Liver (tissue), 9 donors: ENCODE measurements around the gene MTA2. TPM values are rescaled to one million over a fixed set of nuclear protein-coding genes. Genes with fewer than 3 reads are reported as not detected.

Experiments
- DNase-seq: peaks from one replicate; pipeline ENCODE4 v3.0.0-alpha.2; 2017; ENCODE audit warnings: low spot score
- H3K27ac ChIP-seq, 2 donors: one replicate each; pipeline ENCODE4 v1.7.0; 2013; ENCODE audit warnings: inconsistent platforms in 2 of 2, low read length in 2 of 2, control low read depth in 1 of 2, low read depth in 1 of 2, mild to moderate bottlenecking in 1 of 2
- H3K27me3 ChIP-seq, 4 donors: one replicate each; pipeline versions ENCODE4 v1.6.1 to v1.7.0; 2013; ENCODE audit warnings: low read length in 3 of 4, inconsistent platforms in 1 of 4, mild to moderate bottlenecking in 1 of 4, moderate library complexity in 1 of 4; ENCODE audit not compliant: control insufficient read depth in 4 of 4, insufficient read depth in 4 of 4
- H3K36me3 ChIP-seq, 4 donors: one replicate each; pipeline versions ENCODE4 v1.6.1 to v1.7.0; 2013; ENCODE audit warnings: low read length in 3 of 4, mild to moderate bottlenecking in 3 of 4, low read depth in 1 of 4, moderate library complexity in 1 of 4; ENCODE audit not compliant: control insufficient read depth in 4 of 4, insufficient read depth in 3 of 4
- H3K4me1 ChIP-seq, 4 donors: one replicate each; pipeline versions ENCODE4 v1.6.1 to v1.7.0; 2013; ENCODE audit warnings: low read length in 3 of 4, mild to moderate bottlenecking in 3 of 4, moderate library complexity in 1 of 4; ENCODE audit not compliant: control insufficient read depth in 4 of 4, insufficient read depth in 4 of 4
- H3K4me3 ChIP-seq, 3 donors: one replicate each; pipeline versions ENCODE4 v1.6.1 to v1.7.0; 2013; ENCODE audit warnings: low read length in 3 of 3, control low read depth in 1 of 3, low read depth in 1 of 3, mild to moderate bottlenecking in 1 of 3
- H3K9ac ChIP-seq, 2 donors: one replicate each; pipeline ENCODE4 v1.7.0; 2013; ENCODE audit warnings: low read length in 2 of 2, mild to moderate bottlenecking in 2 of 2, moderate library complexity in 2 of 2, control low read depth in 1 of 2, low read depth in 1 of 2
- H3K9me3 ChIP-seq, 4 donors: one replicate each; pipeline versions ENCODE4 v1.6.1 to v1.7.0; 2013; ENCODE audit warnings: low read length in 3 of 4; ENCODE audit not compliant: control insufficient read depth in 4 of 4
- ATF3 ChIP-seq: IDR thresholded peaks from 2 replicates; pipeline ENCODE4 v1.6.1; 2016; ENCODE audit warnings: antibody characterized with exemption
- CTCF ChIP-seq: fragments of 150-350 bp; IDR thresholded peaks from 2 replicates; pipeline ENCODE4 v1.5.1; 2017; ENCODE audit warnings: improper control_type of control experiment, low read depth, low read length; ENCODE audit not compliant: missing input control
- FOXA2 ChIP-seq: IDR thresholded peaks from 2 replicates; pipeline ENCODE4 v1.6.1; 2016; ENCODE audit warnings: antibody characterized with exemption
- HNF4G ChIP-seq: IDR thresholded peaks from 2 replicates; pipeline ENCODE4 v1.6.1; 2016; ENCODE audit warnings: antibody characterized with exemption
- NR2F2 ChIP-seq: IDR thresholded peaks from 2 replicates; pipeline ENCODE4 v1.6.1; 2016; ENCODE audit warnings: antibody characterized with exemption
- TAF1 ChIP-seq: conservative IDR thresholded peaks from 2 replicates; pipeline ENCODE4 v1.6.1; 2016; ENCODE audit warnings: antibody characterized with exemption, mild to moderate bottlenecking
- WGBS: extraction: QIAGEN DNeasy Blood & Tissue Kit; methylation state at CpG from one replicate; pipeline ENCODE4 v1.1.7; 2013; 5-methylcytosine and 5-hydroxymethylcytosine counted together
- polyA plus RNA-seq, 2 donors: library from polyadenylated mRNA; stranded (reverse) in 1 of 2; unstranded in 1 of 2; fragments of 200-250 nt in 1 of 2; fragments of >200 nt in 1 of 2; fragmentation: Nextera tagmentation in 1 of 2; extraction: Ambion mirVana in 1 of 2; gene quantifications; one replicate each; pipeline versions ENCODE4 v1.2.1 to v1.2.3, GENCODE V29; 2013 to 2015
- total RNA-seq, 2 donors: library from RNA; depleted of rRNA; stranded (reverse); fragments of >200 nt; gene quantifications; one replicate each; pipeline ENCODE4 v1.2.3, GENCODE V29; 2014
- donor health status: healthy.
- donor health status: healthy.
- donor health status: healthy.
- donor health status: healthy.
- donor health status: healthy.

MTA2 gene
- total and polyA plus RNA-seq, 4 donors: 4.4 to 55.3 (median 32.3) TPM

- H3K27ac ChIP-seq: no peak overlapping the region
- H3K4me1 ChIP-seq: peaks cover 6 to 44% (median 38%) of the 10 kb centered on the region in 4 donors
- WGBS: 96% methylated on average over 24 of the region's 24 CpGs
- H3K9ac ChIP-seq: no peak overlapping the region
- TF ChIP-seq CTCF (no peak), FOXA2 (no peak), NR2F2 (no peak)
- no peaks in the 10 kb centered on the region for H3K27me3 ChIP-seq
- no peak overlapping the region for H3K4me3 ChIP-seq
- peaks cover 0 to 12% (median 4%) of the 10 kb centered on the region in 4 donors for H3K36me3 ChIP-seq
- H3K9me3 ChIP-seq: no peaks in the 10 kb centered on the region
- DNase-seq: no peak
Measured at GRCh38 chr11:62648185-62648966, 46.7 kb upstream of the MTA2 start.

GRCh38 chr11:62647609-62648005 lies 45.9 kb upstream of the MTA2 start:
- Histone ChIP-seq H3K4me3 (no peak overlapping the region), H3K9me3 (no peaks in the 10 kb centered on the region), H3K27me3 (no peaks in the 10 kb centered on the region), H3K4me1 (peaks cover 6 to 42% (median 37%) of the 10 kb centered on the region in 4 donors), H3K27ac (peak overlapping the region in 1 of 2 donors; percentile 64), H3K9ac (no peak overlapping the region), H3K36me3 (peaks cover 0 to 14% (median 6%) of the 10 kb centered on the region in 4 donors)
- WGBS: 72% methylated on average over 6 of the region's 6 CpGs
- no peak for DNase-seq
- TF ChIP-seq HNF4G (no peak), ATF3 (no peak), NR2F2 (no peak)

GRCh38 chr11:62646825-62647608 lies 45.4 kb upstream of the MTA2 start:
- DNase-seq: no peak
- Histone ChIP-seq H3K27ac (peak overlapping the region; percentile 64 to 97), H3K4me1 (peaks cover 6 to 36% (median 32%) of the 10 kb centered on the region in 4 donors), H3K27me3 (no peaks in the 10 kb centered on the region), H3K36me3 (peaks cover 0 to 14% (median 7%) of the 10 kb centered on the region in 4 donors), H3K9ac (peak overlapping the region in 1 of 2 donors; percentile 80), H3K4me3 (peak overlapping the region in 1 of 3 donors; percentile 7), H3K9me3 (no peaks in the 10 kb centered on the region)
- TF ChIP-seq TAF1 (peak; percentile 45), CTCF (no peak)
- WGBS: 57% methylated on average over 32 of the region's 32 CpGs
